ENCODE results near the gene RBM4B. TPM values are rescaled to one million over a fixed set of nuclear protein-coding genes. Genes with fewer than 3 reads are reported as not detected.

Gene RBM4B
- total and polyA plus RNA-seq, 2 of the 13 experiments (the other 11 are each of a cell fraction or from before 2014, with no cell fraction given), result 25.8 to 32.4 TPM

GRCh38 chr11:66720899-66721470 lies 43.3 kb upstream of the RBM4B start (continued):
- TF ChIP-seq, protein P1, sequence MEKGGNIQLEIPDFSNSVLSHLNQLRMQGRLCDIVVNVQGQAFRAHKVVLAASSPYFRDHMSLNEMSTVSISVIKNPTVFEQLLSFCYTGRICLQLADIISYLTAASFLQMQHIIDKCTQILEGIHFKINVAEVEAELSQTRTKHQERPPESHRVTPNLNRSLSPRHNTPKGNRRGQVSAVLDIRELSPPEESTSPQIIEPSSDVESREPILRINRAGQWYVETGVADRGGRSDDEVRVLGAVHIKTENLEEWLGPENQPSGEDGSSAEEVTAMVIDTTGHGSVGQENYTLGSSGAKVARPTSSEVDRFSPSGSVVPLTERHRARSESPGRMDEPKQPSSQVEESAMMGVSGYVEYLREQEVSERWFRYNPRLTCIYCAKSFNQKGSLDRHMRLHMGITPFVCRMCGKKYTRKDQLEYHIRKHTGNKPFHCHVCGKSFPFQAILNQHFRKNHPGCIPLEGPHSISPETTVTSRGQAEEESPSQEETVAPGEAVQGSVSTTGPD (CRISPR knock-in tag; IDR thresholded peaks at IDR 0.05), result no peak
- TF ChIP-seq SIN3A (IDR thresholded peaks at IDR 0.05; ENCODE audit: borderline replicate concordance, low read depth, low read length) (no peak), ZNF317 (CRISPR knock-in tag; IDR thresholded peaks at IDR 0.05) (no peak), POGZ (CRISPR knock-in tag; IDR thresholded peaks at IDR 0.05) (no peak)

- H3K27ac ChIP-seq (ENCODE audit: extremely low read length, insufficient read depth, low read length), result no peak overlapping the region
- H4K20me1 ChIP-seq (ENCODE audit: insufficient read depth, low read length), result no peaks in the 10 kb centered on the region
- in situ Hi-C loops (cut with HindIII; ENCODE audit: extremely low pct_ligation_motif_present, low pct_unique_long_range_greater_than_20kb) (no loop called here), intact Hi-C loops (cut with micrococcal nuclease; ENCODE audit: unreplicated experiment) (no loop called here)
- POLR2A ChIA-PET, result interaction anchor here (1.0 kb wide), 1 partner anchor 431 kb away, joined by 3 read pairs; the partner anchor contains the start of gene YIF1A
- DNase-seq (ENCODE audit: low spot score) (peak; percentile 83), ATAC-seq (peak; percentile 66), FAIRE-seq (no peak)
- no peak overlapping the region for H3K9ac ChIP-seq (ENCODE audit: insufficient read depth, low read depth, low read length)
- CTCF ChIA-PET (ENCODE audit: low intra/inter-chr PET ratio, low total read pairs), result no interaction called here
- BruUV-seq (replicated peaks), result no TSS peak
- 36% methylated on average over 14 of the region's 15 CpGs for WGBS (ENCODE audit: low lambda C conversion rate)
- H3K4me2 ChIP-seq (ENCODE audit: low read depth, low read length), result peak overlapping the region; percentile 66
- H3K27me3 ChIP-seq (ENCODE audit: control insufficient read depth in 1 of 2, insufficient read depth in 2 of 2, low read length in 2 of 2), result peaks cover 0 to 10% of the 10 kb centered on the region in 2 experiments; a peak in 2 of 5 replicates
- H3K9me3 ChIP-seq (ENCODE audit: low read length), result no peaks in the 10 kb centered on the region
- peaks cover 58% of the 10 kb centered on the region for H3K4me1 ChIP-seq (ENCODE audit: insufficient read depth, low read length)
- H2AFZ ChIP-seq (ENCODE audit: low read length), result no peak overlapping the region
- no peaks in the 10 kb centered on the region for H3K36me3 ChIP-seq (replicated peaks in 1 of 2; ENCODE audit: control insufficient read depth in 1 of 2, insufficient read depth in 2 of 2, low read length in 2 of 2)
- no peaks in the 10 kb centered on the region for H3K79me2 ChIP-seq (ENCODE audit: insufficient read depth, low read length)
- H3K4me3 ChIP-seq (replicated peaks in 1 of 3; ENCODE audit: insufficient read depth in 1 of 3, low read depth in 2 of 3, low read length in 3 of 3), result peak overlapping the region in 1 of 3 experiments; percentile 53; a peak in 1 of 6 replicates
- no peak for TF ChIP-seq HIVEP1 (CRISPR knock-in tag; IDR thresholded peaks at IDR 0.05)
- 0 out of 2 replicates have a peak, but pooled peaks have one; percentile 38 for TF ChIP-seq FOSL1 (CRISPR knock-in tag; IDR thresholded peaks at IDR 0.05; ENCODE audit: borderline replicate concordance)
- peak; percentile 38; the same call in 1 of the 2 replicates for TF ChIP-seq PHF8 (CRISPR knock-in tag; IDR thresholded peaks at IDR 0.05)
- TF ChIP-seq KDM2A (CRISPR knock-in tag; IDR thresholded peaks at IDR 0.05; ENCODE audit: borderline replicate concordance, low read depth), result peak; percentile 47; the same call in 1 of the 2 replicates
- TF ChIP-seq ZNF24 (IDR thresholded peaks at IDR 0.05), result no peak
- TF ChIP-seq, protein P2, sequence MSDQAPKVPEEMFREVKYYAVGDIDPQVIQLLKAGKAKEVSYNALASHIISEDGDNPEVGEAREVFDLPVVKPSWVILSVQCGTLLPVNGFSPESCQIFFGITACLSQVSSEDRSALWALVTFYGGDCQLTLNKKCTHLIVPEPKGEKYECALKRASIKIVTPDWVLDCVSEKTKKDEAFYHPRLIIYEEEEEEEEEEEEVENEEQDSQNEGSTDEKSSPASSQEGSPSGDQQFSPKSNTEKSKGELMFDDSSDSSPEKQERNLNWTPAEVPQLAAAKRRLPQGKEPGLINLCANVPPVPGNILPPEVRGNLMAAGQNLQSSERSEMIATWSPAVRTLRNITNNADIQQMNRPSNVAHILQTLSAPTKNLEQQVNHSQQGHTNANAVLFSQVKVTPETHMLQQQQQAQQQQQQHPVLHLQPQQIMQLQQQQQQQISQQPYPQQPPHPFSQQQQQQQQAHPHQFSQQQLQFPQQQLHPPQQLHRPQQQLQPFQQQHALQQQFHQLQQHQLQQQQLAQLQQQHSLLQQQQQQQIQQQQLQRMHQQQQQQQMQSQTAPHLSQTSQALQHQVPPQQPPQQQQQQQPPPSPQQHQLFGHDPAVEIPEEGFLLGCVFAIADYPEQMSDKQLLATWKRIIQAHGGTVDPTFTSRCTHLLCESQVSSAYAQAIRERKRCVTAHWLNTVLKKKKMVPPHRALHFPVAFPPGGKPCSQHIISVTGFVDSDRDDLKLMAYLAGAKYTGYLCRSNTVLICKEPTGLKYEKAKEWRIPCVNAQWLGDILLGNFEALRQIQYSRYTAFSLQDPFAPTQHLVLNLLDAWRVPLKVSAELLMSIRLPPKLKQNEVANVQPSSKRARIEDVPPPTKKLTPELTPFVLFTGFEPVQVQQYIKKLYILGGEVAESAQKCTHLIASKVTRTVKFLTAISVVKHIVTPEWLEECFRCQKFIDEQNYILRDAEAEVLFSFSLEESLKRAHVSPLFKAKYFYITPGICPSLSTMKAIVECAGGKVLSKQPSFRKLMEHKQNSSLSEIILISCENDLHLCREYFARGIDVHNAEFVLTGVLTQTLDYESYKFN (CRISPR knock-in tag; conservative IDR thresholded peaks at IDR 0.05), result peak; percentile 39
- no peak for TF ChIP-seq ZNF460 (CRISPR knock-in tag; IDR thresholded peaks at IDR 0.05; ENCODE audit: borderline replicate concordance)
- 0 out of 4 replicates have a peak, but pooled peaks of 1 of the 2 experiments have one; percentile 21 for TF ChIP-seq POLR2A (IDR thresholded peaks at IDR 0.05; ENCODE audit: insufficient read depth in 1 of 2, low read depth in 2 of 2, low read length in 2 of 2)
- TF ChIP-seq SIX1 (CRISPR knock-in tag; IDR thresholded peaks at IDR 0.05; ENCODE audit: borderline replicate concordance), result peak; percentile 54; the same call in 1 of the 2 replicates
- no peak for TF ChIP-seq ZNF740 (CRISPR knock-in tag; IDR thresholded peaks at IDR 0.05)
Measured at GRCh38 chr11:66720223-66720898, 42.7 kb upstream of the RBM4B start.

All from HepG2 (cell line).